NB4 (cell line): ENCODE measurements around the gene MDFIC2.

Source experiments
- DNase-seq: peaks from one replicate; pipeline ENCODE4 v3.0.0; 2010; ENCODE audit warnings: low read depth
- H3K4me3 ChIP-seq: one replicate; pipeline ENCODE4 v1.5.1; 2011; ENCODE audit warnings: mild to moderate bottlenecking, low read depth, low read length, moderate library complexity
- MYC ChIP-seq: IDR thresholded peaks from 2 replicates; pipeline ENCODE4 v1.6.1; 2011; ENCODE audit warnings: low read depth, low read length
- POLR2A ChIP-seq: IDR thresholded peaks from 2 replicates; pipeline ENCODE4 v1.6.1; 2011; ENCODE audit warnings: mild to moderate bottlenecking; ENCODE audit not compliant: insufficient read length; ENCODE audit errors: extremely low read depth
- TF ChIP-seq, protein P1 (sequence below): IDR thresholded peaks from one replicate; pipeline ENCODE4 v1.5.1; 2012; ENCODE audit warnings: low read depth, low read length
- TF ChIP-seq, protein P2 (sequence below): IDR thresholded peaks from 2 replicates; pipeline ENCODE4 v1.6.1; 2011; ENCODE audit warnings: low read depth, low read length

The MDFIC2 gene

DNA sequence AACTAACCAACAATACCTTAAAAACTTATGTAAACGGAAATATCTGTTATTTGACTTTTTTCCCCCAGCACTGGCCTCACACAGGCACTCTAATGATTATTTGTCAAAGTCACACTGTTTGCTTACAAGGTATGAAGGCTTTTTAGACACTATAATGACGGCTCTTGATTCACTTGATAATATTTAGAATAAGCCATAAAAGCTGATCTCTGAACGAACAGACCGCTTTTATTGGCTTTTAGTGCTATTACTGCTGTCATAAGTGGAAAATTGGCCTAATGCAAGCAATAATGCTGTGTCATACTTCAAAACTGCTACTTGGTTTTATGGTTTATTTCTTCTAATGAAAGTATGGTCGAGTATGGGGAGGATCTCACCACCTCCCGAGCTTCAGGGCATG is 35.1 kb downstream of the MDFIC2 start:
- TF ChIP-seq, protein P1, sequence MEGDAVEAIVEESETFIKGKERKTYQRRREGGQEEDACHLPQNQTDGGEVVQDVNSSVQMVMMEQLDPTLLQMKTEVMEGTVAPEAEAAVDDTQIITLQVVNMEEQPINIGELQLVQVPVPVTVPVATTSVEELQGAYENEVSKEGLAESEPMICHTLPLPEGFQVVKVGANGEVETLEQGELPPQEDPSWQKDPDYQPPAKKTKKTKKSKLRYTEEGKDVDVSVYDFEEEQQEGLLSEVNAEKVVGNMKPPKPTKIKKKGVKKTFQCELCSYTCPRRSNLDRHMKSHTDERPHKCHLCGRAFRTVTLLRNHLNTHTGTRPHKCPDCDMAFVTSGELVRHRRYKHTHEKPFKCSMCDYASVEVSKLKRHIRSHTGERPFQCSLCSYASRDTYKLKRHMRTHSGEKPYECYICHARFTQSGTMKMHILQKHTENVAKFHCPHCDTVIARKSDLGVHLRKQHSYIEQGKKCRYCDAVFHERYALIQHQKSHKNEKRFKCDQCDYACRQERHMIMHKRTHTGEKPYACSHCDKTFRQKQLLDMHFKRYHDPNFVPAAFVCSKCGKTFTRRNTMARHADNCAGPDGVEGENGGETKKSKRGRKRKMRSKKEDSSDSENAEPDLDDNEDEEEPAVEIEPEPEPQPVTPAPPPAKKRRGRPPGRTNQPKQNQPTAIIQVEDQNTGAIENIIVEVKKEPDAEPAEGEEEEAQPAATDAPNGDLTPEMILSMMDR = no peak
- TF ChIP-seq MYC (no peak), POLR2A (no peak)
- TF ChIP-seq, protein P2, sequence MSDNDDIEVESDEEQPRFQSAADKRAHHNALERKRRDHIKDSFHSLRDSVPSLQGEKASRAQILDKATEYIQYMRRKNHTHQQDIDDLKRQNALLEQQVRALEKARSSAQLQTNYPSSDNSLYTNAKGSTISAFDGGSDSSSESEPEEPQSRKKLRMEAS = no peak
- DNase-seq = no peak
- no peak overlapping the region for H3K4me3 ChIP-seq

DNA sequence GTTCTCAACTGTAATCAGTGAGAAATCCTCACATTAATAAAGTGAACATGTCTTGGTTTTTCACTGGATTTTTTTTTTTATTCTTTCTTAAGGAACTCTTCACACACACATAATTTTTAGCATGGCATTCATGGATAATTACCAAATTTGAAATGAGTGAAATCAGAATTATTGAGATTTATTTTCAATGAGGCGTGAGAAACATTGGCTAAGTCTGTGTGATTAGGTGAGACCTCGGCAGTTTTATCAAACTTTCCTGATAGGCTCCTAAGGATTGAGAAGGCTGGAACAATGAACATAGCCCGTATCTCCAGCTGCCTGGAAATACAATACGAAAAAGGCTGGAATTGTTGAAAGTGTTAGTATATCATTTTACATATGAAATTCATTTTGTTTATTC is 35.5 kb downstream of the MDFIC2 start:
- no peak overlapping the region for H3K4me3 ChIP-seq
- no peak for TF ChIP-seq MYC
- TF ChIP-seq, protein P1 = no peak
- TF ChIP-seq, protein P2 = no peak
- no peak for TF ChIP-seq POLR2A
- DNase-seq = no peak

DNA sequence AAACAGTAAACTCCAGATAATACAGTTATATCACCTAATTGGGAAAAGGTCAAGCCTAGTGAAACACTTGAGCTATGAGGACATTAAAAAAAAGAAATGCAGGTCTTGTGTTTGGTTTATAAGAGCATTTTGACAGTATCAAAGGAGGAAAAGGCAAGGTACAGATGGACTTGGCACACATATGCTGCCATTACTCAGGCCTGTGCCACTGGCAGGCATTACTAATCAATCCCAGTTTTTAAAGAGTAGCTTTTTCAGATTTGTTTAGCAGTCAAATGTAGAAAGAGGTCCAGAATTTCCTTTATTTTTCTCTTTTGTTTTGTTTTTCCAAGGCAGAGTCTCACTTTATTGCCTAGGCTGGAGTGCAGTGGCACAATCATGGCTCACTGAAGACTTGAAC is 38.9 kb downstream of the MDFIC2 start:
- DNase-seq = peak; percentile 0
- TF ChIP-seq POLR2A (no peak), MYC (no peak)
- TF ChIP-seq, protein P2 = no peak
- TF ChIP-seq, protein P1 = no peak
- H3K4me3 ChIP-seq = no peak overlapping the region

DNA sequence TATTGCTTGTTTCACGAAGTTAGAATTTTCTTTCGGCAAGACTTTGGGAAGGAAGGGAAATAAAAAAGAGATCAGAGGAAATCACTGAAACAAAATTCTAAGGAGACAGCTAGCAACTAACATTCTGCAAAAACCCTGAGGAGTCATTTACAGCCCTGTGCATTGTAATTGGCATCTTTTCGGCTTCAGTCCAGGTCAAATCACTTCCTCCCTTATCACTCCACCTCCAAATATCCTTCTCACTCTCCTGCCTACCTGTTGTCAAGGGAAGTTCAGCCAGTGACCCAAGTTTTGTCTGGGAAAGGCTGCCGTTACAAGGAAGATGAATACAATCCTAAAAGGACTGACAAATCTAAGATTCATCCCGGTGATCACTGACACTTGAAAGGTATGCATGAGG is 39.6 kb downstream of the MDFIC2 start:
- no peak overlapping the region for H3K4me3 ChIP-seq
- no peak for DNase-seq
- TF ChIP-seq, protein P1 = no peak
- TF ChIP-seq POLR2A = no peak
- no peak for TF ChIP-seq MYC
- TF ChIP-seq, protein P2 = no peak

DNA sequence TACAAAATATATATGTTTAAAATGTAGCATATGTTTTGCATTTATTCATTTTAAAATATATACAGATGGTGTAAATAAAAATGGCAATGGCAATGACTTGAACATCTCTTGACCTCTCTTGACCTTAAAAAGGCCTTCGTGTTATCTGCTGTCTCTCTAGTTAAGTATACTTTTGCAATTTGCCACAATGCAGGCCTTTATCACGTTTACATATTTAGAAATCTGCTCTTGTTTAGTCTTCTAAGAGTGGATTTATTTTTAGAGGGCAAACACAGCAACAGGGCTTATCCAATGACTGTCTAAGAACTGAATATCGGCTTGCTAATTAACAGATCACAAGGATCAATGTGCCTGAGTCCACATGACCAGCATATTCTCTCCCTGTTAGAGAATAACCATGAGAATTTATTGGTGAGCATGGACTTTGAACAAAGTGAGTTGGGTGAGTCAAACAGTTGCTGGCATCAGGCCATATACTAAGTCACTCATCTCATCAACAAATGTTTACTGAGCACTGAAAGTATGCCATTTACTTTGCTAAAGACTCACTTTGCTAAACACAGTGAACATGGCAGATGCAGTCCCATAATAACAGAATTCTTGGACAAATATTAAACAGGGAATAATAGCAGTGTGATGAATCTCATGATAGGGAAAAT is 48.2 kb downstream of the MDFIC2 start:
- TF ChIP-seq, protein P2 = no peak
- TF ChIP-seq MYC (no peak), POLR2A (no peak)
- TF ChIP-seq, protein P1 = no peak
- H3K4me3 ChIP-seq = no peak overlapping the region

More for the DNA sequence above, 48.2 kb downstream of the MDFIC2 start:
- DNase-seq = no peak
